ENCODE measurements around the gene CAB39. TPM values are rescaled to one million over a fixed set of nuclear protein-coding genes. Genes with fewer than 3 reads are reported as not detected.

The CAB39 gene
- total RNA-seq, 2 donors from 2014 or later, result 87.8 to 121 TPM

GRCh38 chr2:230783101-230783500, 70.5 kb downstream of the CAB39 start:
- no peaks in the 10 kb centered on the region for H3K36me3 ChIP-seq
- no peak for DNase-seq
- intact Hi-C loops (cut with DNase I), result no loop called here

GRCh38 chr2:230784795-230785194, 72.2 kb downstream of the CAB39 start:
- Histone ChIP-seq H3K36me3 (no peaks in the 10 kb centered on the region), H3K27ac (no peak overlapping the region), H3K4me1 (no peaks in the 10 kb centered on the region), H3K9ac (ENCODE audit: low read depth in 2 of 2, low read length in 2 of 2) (no peak overlapping the region), H3K4me3 (no peak overlapping the region), H3K9me3 (no peaks in the 10 kb centered on the region), H3K27me3 (no peaks in the 10 kb centered on the region)
- no peak for DNase-seq
- intact Hi-C loops (cut with DNase I), result no loop called here
- TF ChIP-seq CTCF (IDR thresholded peaks at IDR 0.05), result no peak

More at GRCh38 chr2:230783101-230783500, 70.5 kb downstream of the CAB39 start:
- no peak overlapping the region for H3K4me3 ChIP-seq
- H3K27me3 ChIP-seq, result no peaks in the 10 kb centered on the region
- H3K9me3 ChIP-seq, result no peaks in the 10 kb centered on the region
- no peak overlapping the region for H3K27ac ChIP-seq
- no peak for TF ChIP-seq CTCF (IDR thresholded peaks at IDR 0.05)
- H3K9ac ChIP-seq (ENCODE audit: low read depth in 2 of 2, low read length in 2 of 2), result no peak overlapping the region
- no peaks in the 10 kb centered on the region for H3K4me1 ChIP-seq

GRCh38 chr2:230785346-230785745, 72.7 kb downstream of the CAB39 start:
- Histone ChIP-seq H3K36me3 (no peaks in the 10 kb centered on the region), H3K27ac (no peak overlapping the region)
- intact Hi-C loops (cut with DNase I), result no loop called here

GRCh38 chr2:230787101-230787500, 74.5 kb downstream of the CAB39 start:
- Histone ChIP-seq H3K36me3 (no peaks in the 10 kb centered on the region), H3K27ac (no peak overlapping the region), H3K4me3 (no peak overlapping the region), H3K9ac (ENCODE audit: low read depth in 2 of 2, low read length in 2 of 2) (no peak overlapping the region), H3K27me3 (no peaks in the 10 kb centered on the region), H3K4me1 (no peaks in the 10 kb centered on the region), H3K9me3 (no peaks in the 10 kb centered on the region)
- no peak for TF ChIP-seq CTCF (IDR thresholded peaks at IDR 0.05)
- no peak for DNase-seq
- intact Hi-C loops (cut with DNase I), result no loop called here

More at GRCh38 chr2:230785346-230785745, 72.7 kb downstream of the CAB39 start:
- H3K9me3 ChIP-seq, result no peaks in the 10 kb centered on the region
- no peak overlapping the region for H3K9ac ChIP-seq (ENCODE audit: low read depth in 2 of 2, low read length in 2 of 2)
- DNase-seq, result no peak
- no peaks in the 10 kb centered on the region for H3K4me1 ChIP-seq
- TF ChIP-seq CTCF (IDR thresholded peaks at IDR 0.05), result no peak
- no peak overlapping the region for H3K4me3 ChIP-seq
- no peaks in the 10 kb centered on the region for H3K27me3 ChIP-seq

- H3K27ac ChIP-seq, result no peak overlapping the region
- H3K9me3 ChIP-seq, result no peaks in the 10 kb centered on the region
- H3K9ac ChIP-seq (ENCODE audit: low read depth in 2 of 2, low read length in 2 of 2), result no peak overlapping the region
- H3K36me3 ChIP-seq, result no peaks in the 10 kb centered on the region
- TF ChIP-seq CTCF (IDR thresholded peaks at IDR 0.05), result no peak
- H3K4me3 ChIP-seq, result no peak overlapping the region
- no peak for DNase-seq
- intact Hi-C loops (cut with DNase I), result no loop called here
- H3K27me3 ChIP-seq, result no peaks in the 10 kb centered on the region
- peaks cover 3% of the 10 kb centered on the region for H3K4me1 ChIP-seq
Measured at GRCh38 chr2:230788554-230789175, 76.0 kb downstream of the CAB39 start.

All from colonic mucosa (tissue), 4 donors.